Measurements from ENCODE around the gene CDK15.

The CDK15 gene

GRCh38 chr2:201886504-201886903 lies 80.2 kb downstream of the CDK15 start (continued):
- no peak for TF ChIP-seq ZNF311 (tag by site-specific recombination; IDR thresholded peaks at IDR 0.05; ENCODE audit: borderline replicate concordance)
- TF ChIP-seq ZNF776 (tag by site-specific recombination; IDR thresholded peaks at IDR 0.05; ENCODE audit: borderline replicate concordance) = no peak
- TF ChIP-seq ZNF555 (tag by site-specific recombination; conservative IDR thresholded peaks at IDR 0.05) = no peak
- no peak for TF ChIP-seq ZBTB10 (tag by site-specific recombination; IDR thresholded peaks at IDR 0.05)
- TF ChIP-seq ZNF777 (tag by site-specific recombination; IDR thresholded peaks at IDR 0.05; ENCODE audit: borderline replicate concordance) = no peak
- no peak for TF ChIP-seq ZNF16 (tag by site-specific recombination; IDR thresholded peaks at IDR 0.05; ENCODE audit: low read depth)
- TF ChIP-seq ZNF610 (tag by site-specific recombination; IDR thresholded peaks at IDR 0.05; ENCODE audit: borderline replicate concordance) = no peak
- TF ChIP-seq ZBTB44 (tag by site-specific recombination; IDR thresholded peaks at IDR 0.05) = no peak
- no peak for TF ChIP-seq ZNF398 (tag by site-specific recombination; IDR thresholded peaks at IDR 0.05)
- TF ChIP-seq WT1 (tag by site-specific recombination; IDR thresholded peaks at IDR 0.05) = peak; percentile 36; the same call in 1 of the 2 replicates
- peak; percentile 33; the same call in 1 of the 2 replicates for TF ChIP-seq OSR2 (tag by site-specific recombination; IDR thresholded peaks at IDR 0.05)
- no peak for TF ChIP-seq TRIM28 (IDR thresholded peaks at IDR 0.05; ENCODE audit: borderline replicate concordance, low read length)
- no peak for TF ChIP-seq ZNF211 (tag by site-specific recombination; IDR thresholded peaks at IDR 0.05; ENCODE audit: low read depth)
- no peak for TF ChIP-seq ZNF174 (tag by site-specific recombination; IDR thresholded peaks at IDR 0.05)
- TF ChIP-seq ZNF416 (tag by site-specific recombination; IDR thresholded peaks at IDR 0.05) = no peak
- TF ChIP-seq ZNF510 (tag by site-specific recombination; IDR thresholded peaks at IDR 0.05; ENCODE audit: insufficient replicate concordance) = no peak
- TF ChIP-seq HOXD13 (CRISPR knock-in tag; IDR thresholded peaks at IDR 0.05; ENCODE audit: borderline replicate concordance) = no peak

DNA sequence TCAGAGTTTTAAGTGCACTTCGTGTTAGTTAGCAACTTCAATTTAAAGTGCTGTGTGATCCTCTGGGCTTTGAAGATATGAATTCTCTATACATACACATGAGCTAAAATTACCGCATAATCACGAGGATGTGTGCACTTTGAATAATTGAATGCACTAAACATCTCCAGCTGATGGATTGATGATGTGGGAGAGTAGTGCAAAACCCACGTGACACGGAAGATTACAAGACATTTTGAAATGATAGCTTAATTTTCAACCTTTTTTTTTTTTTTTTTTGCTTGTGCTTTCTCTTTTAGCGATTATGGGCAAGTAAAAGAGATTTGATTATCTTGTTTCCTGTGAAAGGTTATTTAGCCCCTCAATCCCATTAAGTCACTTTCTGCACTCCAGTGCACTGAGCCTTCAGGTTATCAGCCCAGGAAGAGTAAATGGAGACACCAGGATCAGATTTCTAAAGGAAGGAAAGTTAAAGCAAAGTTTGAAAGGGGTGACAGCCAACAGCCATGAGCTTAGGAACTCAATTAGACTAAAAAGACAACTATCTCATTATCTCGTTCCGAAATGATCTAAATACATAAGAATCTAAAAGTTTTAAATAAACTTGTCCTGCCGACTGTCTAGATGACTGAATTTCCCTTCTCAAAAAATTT lies 81.6 kb downstream of the CDK15 start:
- Histone ChIP-seq H3K4me1 (ENCODE audit: control insufficient read depth, insufficient read depth, low read length) (peaks cover 31% of the 10 kb centered on the region), H3K27ac (ENCODE audit: extremely low read depth, low read depth, low read length) (peak overlapping the region; percentile 13), H3K9me3 (ENCODE audit: control insufficient read depth, insufficient read depth, low read depth, low read length) (no peaks in the 10 kb centered on the region), H3K36me3 (ENCODE audit: control insufficient read depth in 2 of 2, insufficient read depth in 1 of 2, low read length in 2 of 2) (no peaks in the 10 kb centered on the region), H3K4me3 (ENCODE audit: low read depth, low read length) (no peak overlapping the region)
- POLR2A ChIA-PET = interaction anchor here (0.6 to 1.3 kb wide), 4 partner anchors 26 to 148 kb away, joined by 3 to 14 read pairs (median 4); partner anchors contain the start of gene ALS2
- CTCF ChIA-PET = interaction anchor here (0.6 to 1.8 kb wide), 6 partner anchors 21 to 641 kb away, joined by 3 to 7 read pairs (median 3); no protein-coding TSS in a partner anchor
- TF ChIP-seq PATZ1 (tag by site-specific recombination; IDR thresholded peaks at IDR 0.05) (peak; percentile 72; the same call in 1 of the 2 replicates), SCRT2 (tag by site-specific recombination; IDR thresholded peaks at IDR 0.05) (no peak), ZNF560 (tag by site-specific recombination; IDR thresholded peaks at IDR 0.05; ENCODE audit: borderline replicate concordance) (no peak)
- TF ChIP-seq, protein P1, sequence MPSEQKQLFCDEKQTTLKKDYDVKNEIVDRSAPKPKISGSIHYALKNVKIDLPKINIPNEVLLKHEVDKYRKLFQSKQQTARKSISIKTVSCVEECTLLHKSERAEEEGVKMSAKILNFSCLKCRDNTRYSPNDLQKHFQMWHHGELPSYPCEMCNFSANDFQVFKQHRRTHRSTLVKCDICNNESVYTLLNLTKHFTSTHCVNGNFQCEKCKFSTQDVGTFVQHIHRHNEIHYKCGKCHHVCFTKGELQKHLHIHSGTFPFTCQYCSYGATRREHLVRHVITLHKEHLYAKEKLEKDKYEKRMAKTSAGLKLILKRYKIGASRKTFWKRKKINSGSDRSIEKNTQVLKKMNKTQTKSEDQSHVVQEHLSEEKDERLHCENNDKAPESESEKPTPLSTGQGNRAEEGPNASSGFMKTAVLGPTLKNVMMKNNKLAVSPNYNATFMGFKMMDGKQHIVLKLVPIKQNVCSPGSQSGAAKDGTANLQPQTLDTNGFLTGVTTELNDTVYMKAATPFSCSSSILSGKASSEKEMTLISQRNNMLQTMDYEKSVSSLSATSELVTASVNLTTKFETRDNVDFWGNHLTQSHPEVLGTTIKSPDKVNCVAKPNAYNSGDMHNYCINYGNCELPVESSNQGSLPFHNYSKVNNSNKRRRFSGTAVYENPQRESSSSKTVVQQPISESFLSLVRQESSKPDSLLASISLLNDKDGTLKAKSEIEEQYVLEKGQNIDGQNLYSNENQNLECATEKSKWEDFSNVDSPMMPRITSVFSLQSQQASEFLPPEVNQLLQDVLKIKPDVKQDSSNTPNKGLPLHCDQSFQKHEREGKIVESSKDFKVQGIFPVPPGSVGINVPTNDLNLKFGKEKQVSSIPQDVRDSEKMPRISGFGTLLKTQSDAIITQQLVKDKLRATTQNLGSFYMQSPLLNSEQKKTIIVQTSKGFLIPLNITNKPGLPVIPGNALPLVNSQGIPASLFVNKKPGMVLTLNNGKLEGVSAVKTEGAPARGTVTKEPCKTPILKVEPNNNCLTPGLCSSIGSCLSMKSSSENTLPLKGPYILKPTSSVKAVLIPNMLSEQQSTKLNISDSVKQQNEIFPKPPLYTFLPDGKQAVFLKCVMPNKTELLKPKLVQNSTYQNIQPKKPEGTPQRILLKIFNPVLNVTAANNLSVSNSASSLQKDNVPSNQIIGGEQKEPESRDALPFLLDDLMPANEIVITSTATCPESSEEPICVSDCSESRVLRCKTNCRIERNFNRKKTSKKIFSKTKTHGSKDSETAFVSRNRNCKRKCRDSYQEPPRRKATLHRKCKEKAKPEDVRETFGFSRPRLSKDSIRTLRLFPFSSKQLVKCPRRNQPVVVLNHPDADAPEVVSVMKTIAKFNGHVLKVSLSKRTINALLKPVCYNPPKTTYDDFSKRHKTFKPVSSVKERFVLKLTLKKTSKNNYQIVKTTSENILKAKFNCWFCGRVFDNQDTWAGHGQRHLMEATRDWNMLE (tag by site-specific recombination; conservative IDR thresholded peaks at IDR 0.05; ENCODE audit: low read depth) = no peak

All from HEK293 (cell line).